GM12891 (cell line): ENCODE results near the gene MRRF.

Source experiments
- DNase-seq: peaks from one replicate; pipeline ENCODE4 v3.0.0; 2011; ENCODE audit warnings: low spot score; ENCODE audit not compliant: insufficient read length
- FAIRE-seq: peaks from 2 replicates; lab custom pipeline; 2011; peaks lifted over from hg19 to GRCh38; lab: Jason Lieb, UNC
- PAX5 ChIP-seq: IDR thresholded peaks from 2 replicates; pipeline ENCODE4 v1.6.1; 2011; ENCODE audit warnings: low read length, moderate library complexity, mild to moderate bottlenecking; ENCODE audit not compliant: insufficient read depth, severe bottlenecking
- POLR2A ChIP-seq: IDR thresholded peaks from 2 replicates; pipeline ENCODE4 v1.6.1; 2011; ENCODE audit warnings: low read depth, low read length, control low read depth
- POLR2AphosphoS5 ChIP-seq: IDR thresholded peaks from 2 replicates; pipeline ENCODE4 v1.6.1; 2011; ENCODE audit warnings: low read depth, low read length, control low read depth
- POU2F2 ChIP-seq: IDR thresholded peaks from 2 replicates; pipeline ENCODE4 v1.6.1; 2011; ENCODE audit warnings: low read depth, mild to moderate bottlenecking, control low read depth, low read length, moderate library complexity
- SPI1 ChIP-seq: IDR thresholded peaks from 2 replicates; pipeline ENCODE4 v1.6.1; 2011; ENCODE audit warnings: low read depth, low read length, control low read depth
- TAF1 ChIP-seq: IDR thresholded peaks from 2 replicates; pipeline ENCODE4 v1.6.1; 2011; ENCODE audit warnings: low read depth, low read length, control low read depth

The MRRF gene

DNA sequence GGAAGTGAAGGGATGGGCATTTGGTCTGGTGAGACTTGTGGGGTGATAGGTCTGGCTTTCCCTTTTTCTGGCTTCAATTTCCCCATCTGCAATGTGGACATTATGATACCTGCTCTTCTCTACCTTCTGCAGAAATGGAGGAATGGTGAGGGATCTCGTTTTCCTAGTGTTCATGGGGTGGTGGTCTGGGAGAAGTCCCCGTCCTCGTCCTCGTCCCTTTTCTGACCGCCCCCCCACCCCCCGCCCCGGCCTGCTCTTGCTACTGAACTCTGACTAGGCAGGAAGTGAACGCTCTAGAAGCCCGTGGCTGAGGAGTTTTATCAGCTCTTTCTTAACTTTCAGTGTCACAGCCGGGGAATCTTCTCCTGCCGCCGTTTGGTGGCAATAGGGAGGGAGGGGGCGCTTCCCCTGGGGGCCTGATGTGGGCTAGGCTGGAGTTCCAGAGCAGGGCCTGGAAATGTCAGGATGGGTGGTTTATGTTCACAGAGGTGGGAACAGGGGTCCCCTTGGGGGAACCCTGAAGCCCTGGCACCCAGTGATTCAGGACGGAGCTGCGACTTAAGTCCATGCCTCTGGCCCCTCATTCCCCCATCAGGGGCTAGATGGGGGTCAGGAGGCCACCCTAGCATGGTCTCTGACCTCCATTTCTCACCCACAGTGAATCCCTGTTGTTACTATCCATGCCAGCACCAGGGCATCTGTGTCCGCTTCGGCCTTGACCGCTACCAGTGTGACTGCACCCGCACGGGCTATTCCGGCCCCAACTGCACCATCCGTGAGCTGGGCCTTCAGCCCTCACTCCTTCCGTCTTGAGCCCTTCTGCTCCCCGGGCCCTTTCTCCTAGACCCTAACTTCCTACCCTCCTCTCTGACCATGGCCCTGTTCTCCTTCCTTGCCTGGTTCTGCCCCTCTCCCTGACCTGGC lies 112.8 kb downstream of the MRRF start:
- TF ChIP-seq POU2F2 (no peak), POLR2A (no peak), PAX5 (no peak), SPI1 (no peak), POLR2AphosphoS5 (no peak), TAF1 (no peak)
- FAIRE-seq (no peak), DNase-seq (no peak)

DNA sequence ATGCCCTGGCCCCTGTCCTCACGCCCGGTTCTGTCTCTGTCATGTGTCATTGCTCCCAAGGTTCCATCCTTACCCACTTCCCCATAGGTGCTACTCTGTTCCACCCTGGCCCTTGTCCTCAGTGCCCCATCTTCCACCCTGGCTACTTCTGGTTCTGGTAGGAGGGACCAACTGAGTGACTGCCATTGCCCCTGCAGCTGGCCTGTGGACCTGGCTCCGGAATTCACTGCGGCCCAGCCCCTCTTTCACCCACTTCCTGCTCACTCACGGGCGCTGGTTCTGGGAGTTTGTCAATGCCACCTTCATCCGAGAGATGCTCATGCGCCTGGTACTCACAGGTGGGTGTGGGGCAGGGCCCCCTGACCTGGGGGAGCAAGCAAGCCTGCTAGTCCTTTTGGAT lies 113.6 kb downstream of the MRRF start:
- no peak for TF ChIP-seq POLR2AphosphoS5
- FAIRE-seq (no peak), DNase-seq (no peak)

DNA sequence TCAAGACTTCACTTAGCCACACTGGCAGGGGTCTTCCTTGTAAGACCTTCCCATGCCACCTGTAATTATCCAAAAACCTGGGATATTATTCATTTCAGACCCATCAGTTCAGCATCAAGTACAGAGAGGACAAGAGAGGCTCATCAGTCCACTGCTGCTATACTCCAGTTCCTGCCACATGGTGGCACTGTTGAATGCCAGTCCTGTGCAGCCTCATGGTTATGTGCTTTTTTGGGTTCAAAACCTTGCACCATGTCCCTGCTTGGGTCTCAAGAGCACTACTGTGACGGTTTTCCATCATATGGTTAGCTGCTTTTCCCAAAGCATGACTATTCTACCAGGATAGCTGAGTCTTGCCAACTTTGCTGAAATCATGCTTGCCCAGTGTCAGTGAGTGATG lies 114.7 kb downstream of the MRRF start:
- DNase-seq: no peak

DNA sequence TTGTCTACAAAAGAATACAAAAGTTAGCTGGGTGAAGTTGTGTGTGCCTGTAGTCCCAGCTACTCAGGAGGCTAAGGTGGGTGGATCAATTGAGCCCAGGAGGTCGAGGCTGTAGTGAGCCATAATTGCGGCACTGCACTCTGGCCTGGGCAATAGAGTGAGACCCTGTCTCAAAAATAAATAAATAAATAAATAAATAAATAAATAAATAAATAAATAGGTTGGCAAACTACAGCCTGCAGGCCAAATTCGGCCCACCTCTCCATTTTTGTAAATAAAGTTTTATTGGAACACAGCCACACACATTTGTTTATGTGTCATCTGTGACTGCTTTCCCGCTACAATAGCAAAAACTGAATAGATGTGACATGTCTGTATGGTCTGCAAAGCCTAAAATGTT lies 115.6 kb downstream of the MRRF start:
- FAIRE-seq: no peak
- no peak for DNase-seq
- no peak for TF ChIP-seq POLR2A
- TF ChIP-seq POU2F2: no peak
- no peak for TF ChIP-seq POLR2AphosphoS5
- TF ChIP-seq PAX5: no peak
- no peak for TF ChIP-seq TAF1
- no peak for TF ChIP-seq SPI1

More for the DNA sequence above, 114.7 kb downstream of the MRRF start:
- no peak for TF ChIP-seq PAX5
- no peak for TF ChIP-seq SPI1
- FAIRE-seq: no peak
